A549 (cell line): ENCODE measurements around the gene NPAT. TPM values are rescaled to one million over a fixed set of nuclear protein-coding genes. Genes with fewer than 3 reads are reported as not detected.
"Not testable (repeated sequence)": the region's sequence is repeated elsewhere in the genome, so short reads cannot be mapped to it uniquely, and the experiment has no call there.

Experiments used
- ATAC-seq, 2 experiments: fragments of 200-7000 bp in 1 of 2; fragments of >200 bp in 1 of 2; cut with Nextera tagmentation in 1 of 2; cut with Tn5 transposase in 1 of 2; 3 replicates each; pipeline versions ENCODE4 v1.8.0 to v1.9.1; 2018 to 2020; ENCODE audit warnings: mild to moderate bottlenecking in 1 of 2, moderate library complexity in 1 of 2
- CTCF ChIA-PET: fragments of 300-600 bp; sonication (Branson Sonifier 250); formaldehyde crosslinking; extraction: SDS; loops from one replicate; lab custom pipeline; 2021; ENCODE audit warnings: antibody characterized with exemption, inconsistent platforms; lab: Yijun Ruan, JAX
- POLR2A ChIA-PET: fragments of 350-600 bp; formaldehyde crosslinking; extraction: SDS; loops from one replicate; lab custom pipeline; 2021; ENCODE audit warnings: antibody characterized with exemption, inconsistent platforms; lab: Yijun Ruan, JAX
- DNase-seq, 2 experiments: peaks; one replicate each; pipeline versions ENCODE4 v3.0.0 to v3.0.0-alpha.2; 2011 to 2016; ENCODE audit warnings: low read depth in 1 of 2, low spot score in 1 of 2
- FAIRE-seq: peaks from 2 replicates; lab custom pipeline; 2011; peaks lifted over from hg19 to GRCh38; lab: Jason Lieb, UNC
- H3K27ac ChIP-seq, 2 experiments: fragments of >200 bp; sonication (Bioruptor Twin); formaldehyde crosslinking; 3 replicates each; pipeline ENCODE4 v1.5.1; 2016 to 2017
- H3K4me1 ChIP-seq: fragments of >200 bp; sonication (Bioruptor Twin); formaldehyde crosslinking; 3 replicates; pipeline ENCODE4 v1.6.1; 2016
- H3K4me2 ChIP-seq: fragments of >200 bp; sonication (Bioruptor Twin); formaldehyde crosslinking; 3 replicates; pipeline ENCODE4 v1.6.1; 2016
- H3K4me3 ChIP-seq: fragments of >200 bp; sonication (Bioruptor Twin); formaldehyde crosslinking; 3 replicates; pipeline ENCODE4 v1.5.1; 2016
- H3K9me3 ChIP-seq: fragments of >200 bp; sonication (Bioruptor Twin); formaldehyde crosslinking; 3 replicates; pipeline ENCODE4 v1.6.1; 2016
- CBX2 ChIP-seq: fragments of 200-600 bp; sonication (generic); IDR thresholded peaks from 2 replicates; pipeline ENCODE4 v1.6.1; 2016; ENCODE audit warnings: low read depth, mild to moderate bottlenecking, borderline replicate concordance
- CHD4 ChIP-seq: fragments of 200-600 bp; sonication (generic); IDR thresholded peaks from 2 replicates; pipeline ENCODE4 v1.6.1; 2016; ENCODE audit warnings: antibody characterized with exemption, mild to moderate bottlenecking, borderline replicate concordance
- CTCF ChIP-seq: fragments of >200 bp; sonication (Bioruptor Twin); formaldehyde crosslinking; IDR thresholded peaks from 3 replicates; pipeline ENCODE4 v1.5.1; 2016
- EHMT2 ChIP-seq: fragments of 200-600 bp; sonication (generic); IDR thresholded peaks from 2 replicates; pipeline ENCODE4 v1.6.1; 2016; ENCODE audit warnings: antibody characterized with exemption, low read depth, mild to moderate bottlenecking, moderate library complexity
- HDAC2 ChIP-seq: fragments of 200-600 bp; sonication (generic); IDR thresholded peaks from 2 replicates; pipeline ENCODE4 v1.6.1; 2016
- HES2 ChIP-seq: fragments of >200 bp; sonication (Bioruptor Twin); formaldehyde crosslinking; IDR thresholded peaks from 2 replicates; pipeline ENCODE4 v1.6.1; 2016
- JUN ChIP-seq, 2 experiments: fragments of >200 bp; sonication (Bioruptor Twin); formaldehyde crosslinking; IDR thresholded peaks; 2 replicates in 1 of 2; 3 replicates in 1 of 2; pipeline ENCODE4 v1.6.1; 2016 to 2017
- KDM1A ChIP-seq: fragments of 200-600 bp; sonication (generic); IDR thresholded peaks from 2 replicates; pipeline ENCODE4 v1.6.1; 2016; ENCODE audit warnings: low read depth, mild to moderate bottlenecking
- MAFK ChIP-seq: fragments of 450-650 bp; IDR thresholded peaks from 2 replicates; pipeline ENCODE4 v1.6.1; 2014; ENCODE audit not compliant: partially characterized antibody
- NFE2L2 ChIP-seq: fragments of 150-350 bp; conservative IDR thresholded peaks from 2 replicates; pipeline ENCODE4 v1.6.1; 2014; ENCODE audit warnings: low read length
- PBX3 ChIP-seq: IDR thresholded peaks from 2 replicates; pipeline ENCODE4 v1.6.1; 2012
- PHF8 ChIP-seq: fragments of 200-600 bp; sonication (generic); IDR thresholded peaks from 2 replicates; pipeline ENCODE4 v1.6.1; 2016; ENCODE audit warnings: low read depth, mild to moderate bottlenecking, antibody characterized with exemption, moderate library complexity, borderline replicate concordance
- RAD21 ChIP-seq, 2 experiments: fragments of >200 bp in 1 of 2; sonication (Bioruptor Twin) in 1 of 2; formaldehyde crosslinking in 1 of 2; IDR thresholded peaks in 1 of 2; conservative IDR thresholded peaks in 1 of 2; 2 replicates in 1 of 2; 3 replicates in 1 of 2; pipeline ENCODE4 v1.6.1; 2012 to 2018; ENCODE audit warnings: inconsistent platforms in 1 of 2
- TFCP2L1 ChIP-seq: fragments of 250-450 bp; sonication (Bioruptor Pico); IDR thresholded peaks from 2 replicates; pipeline ENCODE4 v1.5.0; 2021; ENCODE audit warnings: mild to moderate bottlenecking
- TP53 ChIP-seq: fragments of 250-450 bp; sonication (Bioruptor Pico); IDR thresholded peaks from 2 replicates; pipeline ENCODE4 v1.5.0; 2021; ENCODE audit warnings: mild to moderate bottlenecking, moderate library complexity
- ZSCAN20 ChIP-seq: fragments of 250-450 bp; sonication (Bioruptor Pico); IDR thresholded peaks from 2 replicates; pipeline ENCODE4 v1.8.0; 2022; ENCODE audit warnings: mild to moderate bottlenecking, moderate library complexity
- WGBS: methylation state at CpG from one replicate; pipeline ENCODE4 v1.1.6; 2017; ENCODE audit errors: missing lambda C conversion rate; 5-methylcytosine and 5-hydroxymethylcytosine counted together
- polyA plus RNA-seq, 4 experiments: library from polyadenylated mRNA; depleted of rRNA in 3 of 4; stranded (reverse); fragments of >200 nt; fragmentation: RNase III in 1 of 4; extraction: RNeasy Plus Mini Kit Qiagen cat#74134 plus additional on column Dnase treatment in 1 of 4; gene quantifications; 2 replicates in 3 of 4; 3 replicates in 1 of 4; pipeline ENCODE4 v1.2.3, GENCODE V29; 2011 to 2017

NPAT gene
- polyA plus RNA-seq, 2 of the 4 experiments (the other 2 are of a cell fraction) = 4.6 to 9.3 TPM

GRCh38 chr11:108135845-108136544 is 86.4 kb downstream of the NPAT start:
- CTCF ChIA-PET = no interaction called here
- no peak overlapping the region for H3K27ac ChIP-seq
- DNase-seq (peak in 1 of 2 experiments; percentile 8), FAIRE-seq (no peak)
- POLR2A ChIA-PET = no interaction called here
- WGBS = 81% methylated on average over 2 of the region's 2 CpGs
- TF ChIP-seq CBX2 (no peak), RAD21 (conservative IDR thresholded peaks at IDR 0.05 in 1 of 2, IDR thresholded peaks at IDR 0.05 in 1 of 2) (no peak), TFCP2L1 (CRISPR knock-in tag) (no peak), HDAC2 (no peak), PHF8 (no peak), PBX3 (no peak), MAFK (peak; percentile 96), CTCF (0 out of 3 replicates have a peak, but pooled peaks have one; percentile 11), JUN (IDR thresholded peaks at IDR 0.05) (no peak), EHMT2 (no peak), HES2 (no peak), KDM1A (no peak), ZSCAN20 (CRISPR knock-in tag) (no peak), NFE2L2 (no peak)
- TF ChIP-seq, all 56 proteins: peak for 2
- H3K4me3 ChIP-seq = no peak overlapping the region
- no peak overlapping the region for H3K4me2 ChIP-seq
- peaks cover 6% of the 10 kb centered on the region; the same call in 2 of the 3 replicates for H3K4me1 ChIP-seq
- H3K9me3 ChIP-seq = no peaks in the 10 kb centered on the region
- 0 out of 6 replicates have a peak, but pooled peaks of 1 of the 2 experiments have one; percentile 19 for ATAC-seq

- H3K4me1 ChIP-seq, ATAC-seq, H3K4me3 ChIP-seq, H3K4me2 ChIP-seq, POLR2A ChIA-PET, H3K27ac ChIP-seq, FAIRE-seq, H3K9me3 ChIP-seq, CTCF ChIA-PET, DNase-seq: not testable (repeated sequence)
- WGBS = 96% methylated on average over 2 of the region's 2 CpGs
These were observed 89.4 kb downstream of the NPAT start for GRCh38 chr11:108132993-108133538.

- Histone ChIP-seq H3K4me3 (no peak overlapping the region), H3K4me2 (no peak overlapping the region), H3K9me3 (no peaks in the 10 kb centered on the region), H3K4me1 (peaks cover 6% of the 10 kb centered on the region; the same call in 2 of the 3 replicates), H3K27ac (no peak overlapping the region)
- DNase-seq = no peak
- FAIRE-seq = no peak
- TF ChIP-seq TP53 (CRISPR knock-in tag) (no peak), CHD4 (no peak)
- ATAC-seq = no peak
- POLR2A ChIA-PET = no interaction called here
- 100% methylated on average over 1 of the region's 1 CpG for WGBS
- CTCF ChIA-PET = no interaction called here
These were observed 90.4 kb downstream of the NPAT start for GRCh38 chr11:108131993-108132392.
